ENCODE results near the gene TTLL13. TPM values are rescaled to one million over a fixed set of nuclear protein-coding genes. Genes with fewer than 3 reads are reported as not detected.

TTLL13 gene
- total RNA-seq, 4 donors from 2014 or later, result 0.21 TPM; not detected in 3

GRCh38 chr15:90227816-90228772, 21.3 kb upstream of the TTLL13 start:
- no peak for TF ChIP-seq EP300 (IDR thresholded peaks at IDR 0.05)
- no peak for TF ChIP-seq POLR2AphosphoS5 (IDR thresholded peaks at IDR 0.05)
- TF ChIP-seq CTCF (IDR thresholded peaks at IDR 0.05), result no peak
- no peak for TF ChIP-seq POLR2A (IDR thresholded peaks at IDR 0.05)
- peaks cover 78% of the 10 kb centered on the region for H3K36me3 ChIP-seq
- H3K9me3 ChIP-seq, result no peaks in the 10 kb centered on the region
- no peak overlapping the region for H3K4me3 ChIP-seq
- H3K27me3 ChIP-seq, result no peaks in the 10 kb centered on the region
- peaks cover 28% of the 10 kb centered on the region for H3K4me1 ChIP-seq
- 91% methylated on average over 9 of the region's 38 CpGs for WGBS
- no peak for DNase-seq (ENCODE audit: low spot score in 2 of 2)
- no peak overlapping the region for H3K27ac ChIP-seq

- DNase-seq (ENCODE audit: low spot score in 2 of 2), result no peak
- Histone ChIP-seq H3K4me1 (peaks cover 33% of the 10 kb centered on the region), H3K27ac (no peak overlapping the region), H3K4me3 (no peak overlapping the region), H3K27me3 (no peaks in the 10 kb centered on the region), H3K9me3 (no peaks in the 10 kb centered on the region), H3K36me3 (peaks cover 69% of the 10 kb centered on the region)
- TF ChIP-seq POLR2A (IDR thresholded peaks at IDR 0.05) (no peak), EP300 (IDR thresholded peaks at IDR 0.05) (no peak), POLR2AphosphoS5 (IDR thresholded peaks at IDR 0.05) (no peak), CTCF (IDR thresholded peaks at IDR 0.05) (no peak)
- WGBS, result 89% methylated on average over 15 of the region's 15 CpGs
These were observed 20.4 kb upstream of the TTLL13 start for GRCh38 chr15:90228960-90229359.

- H3K4me1 ChIP-seq, result peaks cover 43% of the 10 kb centered on the region
- H3K9me3 ChIP-seq, result no peaks in the 10 kb centered on the region
- 67% methylated on average over 12 of the region's 12 CpGs for WGBS
- TF ChIP-seq POLR2AphosphoS5 (IDR thresholded peaks at IDR 0.05) (no peak), CTCF (IDR thresholded peaks at IDR 0.05) (no peak), POLR2A (IDR thresholded peaks at IDR 0.05) (no peak), EP300 (IDR thresholded peaks at IDR 0.05) (no peak)
- peak overlapping the region; percentile 29 for H3K27ac ChIP-seq
- H3K4me3 ChIP-seq, result no peak overlapping the region
- H3K27me3 ChIP-seq, result no peaks in the 10 kb centered on the region
- peaks cover 58% of the 10 kb centered on the region for H3K36me3 ChIP-seq
- no peak for DNase-seq (ENCODE audit: low spot score in 2 of 2)
These were observed 19.3 kb upstream of the TTLL13 start for GRCh38 chr15:90230071-90230494.

GRCh38 chr15:90230610-90231009, 18.7 kb upstream of the TTLL13 start:
- 77% methylated on average over 7 of the region's 8 CpGs for WGBS
- Histone ChIP-seq H3K9me3 (no peaks in the 10 kb centered on the region), H3K4me3 (no peak overlapping the region), H3K4me1 (peaks cover 43% of the 10 kb centered on the region), H3K27ac (peak overlapping the region; percentile 29), H3K27me3 (no peaks in the 10 kb centered on the region), H3K36me3 (peaks cover 53% of the 10 kb centered on the region)
- DNase-seq (ENCODE audit: low spot score in 2 of 2), result no peak
- TF ChIP-seq POLR2AphosphoS5 (IDR thresholded peaks at IDR 0.05) (no peak), POLR2A (IDR thresholded peaks at IDR 0.05) (no peak), CTCF (IDR thresholded peaks at IDR 0.05) (no peak), EP300 (IDR thresholded peaks at IDR 0.05) (no peak)
